Transverse colon (tissue), 4 donors: ENCODE data around the gene ANXA10.

ENCODE experiments used
- CTCF ChIP-seq, 5 experiments: fragments of 200-600 bp in 3 of 5; fragments of 450-650 bp in 2 of 5; sonication (generic) in 3 of 5; IDR thresholded peaks; 1 replicate in 2 of 5; 2 replicates in 3 of 5; pipeline ENCODE4 v1.5.1; 2016 to 2017; ENCODE audit warnings: antibody characterized with exemption in 5 of 5, inconsistent platforms in 3 of 5, mild to moderate bottlenecking in 2 of 5, moderate library complexity in 1 of 5
- EP300 ChIP-seq: sonication (generic); formaldehyde crosslinking; IDR thresholded peaks from one replicate; pipeline ENCODE4 v1.6.1; 2017; ENCODE audit warnings: antibody characterized with exemption, low read depth
- POLR2AphosphoS5 ChIP-seq, 3 donors: sonication (generic); formaldehyde crosslinking; IDR thresholded peaks; one replicate each; pipeline ENCODE4 v1.6.1; 2016; ENCODE audit warnings: antibody characterized with exemption in 3 of 3

GRCh38 chr4:168109527-168109926 lies 17.2 kb downstream of the ANXA10 start:
- TF ChIP-seq CTCF (IDR thresholded peaks at IDR 0.05) (no peak), EP300 (no peak), POLR2AphosphoS5 (IDR thresholded peaks at IDR 0.05) (no peak)
